Muscle of arm (tissue), 12 donors: ENCODE results near the gene PRKX. TPM values are rescaled to one million over a fixed set of nuclear protein-coding genes. Genes with fewer than 3 reads are reported as not detected.
"Not testable (repeated sequence)": the region's sequence is repeated elsewhere in the genome, so short reads cannot be mapped to it uniquely, and the experiment has no call there.

Experiments
- DNase-seq: peaks from one replicate; pipeline ENCODE4 v3.0.0-alpha.2; 2013
- polyA plus RNA-seq, 12 donors: library from polyadenylated mRNA; unstranded; fragments of 120-200 nt; gene quantifications; one replicate each; pipeline ENCODE4 v1.2.1, GENCODE V29; 2013; ENCODE audit not compliant: insufficient read length in 12 of 12

The PRKX gene
- polyA plus RNA-seq, 12 donors = 6.9 to 27.9 (median 9.6) TPM; not detected in 1

- DNase-seq = no peak
These were observed 131.0 kb downstream of the PRKX start for GRCh38 chrX:3582451-3582850.

GRCh38 chrX:3581609-3582108, 131.8 kb downstream of the PRKX start:
- DNase-seq = no peak

- no peak for DNase-seq
These were observed 135.9 kb downstream of the PRKX start for GRCh38 chrX:3577551-3577950.

GRCh38 chrX:3576886-3577501, 136.5 kb downstream of the PRKX start:
- peak; percentile 65 for DNase-seq

GRCh38 chrX:3567686-3568085, 145.8 kb downstream of the PRKX start:
- no peak for DNase-seq

GRCh38 chrX:3563451-3563850, 150.0 kb downstream of the PRKX start:
- no peak for DNase-seq

- DNase-seq = not testable (repeated sequence)
These were observed 153.4 kb downstream of the PRKX start for GRCh38 chrX:3560010-3560409.
